Panc1 (cell line): ENCODE measurements around the gene TRRAP.
"Not testable (repeated sequence)": the region's sequence is repeated elsewhere in the genome, so short reads cannot be mapped to it uniquely, and the experiment has no call there.

Experiments used
- POLR2AphosphoS5 ChIP-seq: IDR thresholded peaks from 2 replicates; pipeline ENCODE4 v1.6.1; 2012; ENCODE audit warnings: mild to moderate bottlenecking, low read depth, low read length, moderate library complexity
- SIN3A ChIP-seq: IDR thresholded peaks from 2 replicates; pipeline ENCODE4 v1.6.1; 2012; ENCODE audit warnings: low read depth, mild to moderate bottlenecking, low read length, moderate library complexity, borderline replicate concordance; ENCODE audit not compliant: insufficient read depth
- TF ChIP-seq, protein P1 (sequence below): fragments of 450-650 bp; IDR thresholded peaks from 2 replicates; pipeline ENCODE4 v1.5.1; 2017; ENCODE audit warnings: mild to moderate bottlenecking
- TF ChIP-seq, protein P2 (sequence below), 2 experiments: IDR thresholded peaks; 2 replicates each; pipeline ENCODE4 v1.6.1; 2011 to 2012; ENCODE audit warnings: low read depth in 2 of 2, control low read depth in 1 of 2, low read length in 1 of 2, mild to moderate bottlenecking in 1 of 2, moderate library complexity in 1 of 2; ENCODE audit not compliant: insufficient read depth in 1 of 2

DNA sequence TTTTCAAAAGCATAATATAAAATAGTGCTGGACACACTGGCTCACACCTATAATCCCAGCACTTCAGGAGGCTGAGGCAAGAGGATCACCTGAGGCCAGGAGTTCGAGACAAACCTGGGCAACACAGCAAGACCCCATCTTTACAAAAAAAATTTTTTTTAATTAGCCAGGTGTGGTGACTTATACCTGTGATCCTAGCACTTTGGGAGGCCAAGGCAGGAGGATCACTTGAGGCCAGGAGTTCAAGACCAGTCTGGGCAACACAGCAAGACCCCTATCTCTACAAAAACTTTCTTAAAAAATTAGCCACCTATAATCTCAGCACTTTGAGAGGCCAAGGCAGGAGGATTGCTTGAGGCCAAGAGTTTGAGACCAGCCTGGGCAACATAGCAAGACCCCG, 35.8 kb upstream of the TRRAP start:
- not testable (repeated sequence) for TF ChIP-seq POLR2AphosphoS5, SIN3A
- TF ChIP-seq, protein P1, sequence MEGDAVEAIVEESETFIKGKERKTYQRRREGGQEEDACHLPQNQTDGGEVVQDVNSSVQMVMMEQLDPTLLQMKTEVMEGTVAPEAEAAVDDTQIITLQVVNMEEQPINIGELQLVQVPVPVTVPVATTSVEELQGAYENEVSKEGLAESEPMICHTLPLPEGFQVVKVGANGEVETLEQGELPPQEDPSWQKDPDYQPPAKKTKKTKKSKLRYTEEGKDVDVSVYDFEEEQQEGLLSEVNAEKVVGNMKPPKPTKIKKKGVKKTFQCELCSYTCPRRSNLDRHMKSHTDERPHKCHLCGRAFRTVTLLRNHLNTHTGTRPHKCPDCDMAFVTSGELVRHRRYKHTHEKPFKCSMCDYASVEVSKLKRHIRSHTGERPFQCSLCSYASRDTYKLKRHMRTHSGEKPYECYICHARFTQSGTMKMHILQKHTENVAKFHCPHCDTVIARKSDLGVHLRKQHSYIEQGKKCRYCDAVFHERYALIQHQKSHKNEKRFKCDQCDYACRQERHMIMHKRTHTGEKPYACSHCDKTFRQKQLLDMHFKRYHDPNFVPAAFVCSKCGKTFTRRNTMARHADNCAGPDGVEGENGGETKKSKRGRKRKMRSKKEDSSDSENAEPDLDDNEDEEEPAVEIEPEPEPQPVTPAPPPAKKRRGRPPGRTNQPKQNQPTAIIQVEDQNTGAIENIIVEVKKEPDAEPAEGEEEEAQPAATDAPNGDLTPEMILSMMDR, result not testable (repeated sequence)
- TF ChIP-seq, protein P2, sequence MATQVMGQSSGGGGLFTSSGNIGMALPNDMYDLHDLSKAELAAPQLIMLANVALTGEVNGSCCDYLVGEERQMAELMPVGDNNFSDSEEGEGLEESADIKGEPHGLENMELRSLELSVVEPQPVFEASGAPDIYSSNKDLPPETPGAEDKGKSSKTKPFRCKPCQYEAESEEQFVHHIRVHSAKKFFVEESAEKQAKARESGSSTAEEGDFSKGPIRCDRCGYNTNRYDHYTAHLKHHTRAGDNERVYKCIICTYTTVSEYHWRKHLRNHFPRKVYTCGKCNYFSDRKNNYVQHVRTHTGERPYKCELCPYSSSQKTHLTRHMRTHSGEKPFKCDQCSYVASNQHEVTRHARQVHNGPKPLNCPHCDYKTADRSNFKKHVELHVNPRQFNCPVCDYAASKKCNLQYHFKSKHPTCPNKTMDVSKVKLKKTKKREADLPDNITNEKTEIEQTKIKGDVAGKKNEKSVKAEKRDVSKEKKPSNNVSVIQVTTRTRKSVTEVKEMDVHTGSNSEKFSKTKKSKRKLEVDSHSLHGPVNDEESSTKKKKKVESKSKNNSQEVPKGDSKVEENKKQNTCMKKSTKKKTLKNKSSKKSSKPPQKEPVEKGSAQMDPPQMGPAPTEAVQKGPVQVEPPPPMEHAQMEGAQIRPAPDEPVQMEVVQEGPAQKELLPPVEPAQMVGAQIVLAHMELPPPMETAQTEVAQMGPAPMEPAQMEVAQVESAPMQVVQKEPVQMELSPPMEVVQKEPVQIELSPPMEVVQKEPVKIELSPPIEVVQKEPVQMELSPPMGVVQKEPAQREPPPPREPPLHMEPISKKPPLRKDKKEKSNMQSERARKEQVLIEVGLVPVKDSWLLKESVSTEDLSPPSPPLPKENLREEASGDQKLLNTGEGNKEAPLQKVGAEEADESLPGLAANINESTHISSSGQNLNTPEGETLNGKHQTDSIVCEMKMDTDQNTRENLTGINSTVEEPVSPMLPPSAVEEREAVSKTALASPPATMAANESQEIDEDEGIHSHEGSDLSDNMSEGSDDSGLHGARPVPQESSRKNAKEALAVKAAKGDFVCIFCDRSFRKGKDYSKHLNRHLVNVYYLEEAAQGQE (IDR thresholded peaks at IDR 0.05; ENCODE audit: insufficient read depth in 1 of 2, low read depth in 2 of 2, low read length in 1 of 2), result not testable (repeated sequence)
